HG02981 (cell line): ENCODE measurements around the gene STK35.
"Not testable (repeated sequence)": the region's sequence is repeated elsewhere in the genome, so short reads cannot be mapped to it uniquely, and the experiment has no call there.

Source experiments
- ATAC-seq: cut with Tn5 transposase; IDR thresholded peaks from one replicate; pipeline ENCODE4 v1.9.1; 2021; ENCODE audit warnings: mild to moderate bottlenecking, moderate library complexity; ENCODE audit not compliant: unreplicated experiment

STK35 gene

GRCh38 chr20:2179949-2180348 lies 78.3 kb downstream of the STK35 start:
- ATAC-seq = no peak

- ATAC-seq = no peak
These were observed 81.8 kb downstream of the STK35 start for GRCh38 chr20:2183381-2183780.

DNA sequence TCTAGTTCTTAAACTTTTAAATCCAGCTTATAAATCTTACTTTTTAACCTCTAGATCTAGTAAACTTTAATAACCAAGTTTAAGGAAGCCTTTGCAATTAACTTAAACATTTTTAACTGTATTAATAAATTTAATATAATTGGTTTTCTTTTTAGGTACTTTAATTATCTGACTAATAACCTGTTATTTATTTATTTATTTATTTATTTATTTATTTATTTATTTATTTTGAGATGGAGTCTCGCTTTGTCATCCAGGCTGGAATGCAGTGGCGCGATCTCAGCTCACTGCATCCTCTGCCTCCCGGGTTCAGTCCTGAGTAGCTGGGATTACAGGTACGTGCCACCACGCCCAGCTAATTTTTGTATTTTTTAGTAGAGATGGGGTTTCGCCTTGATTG lies 83.3 kb downstream of the STK35 start:
- not testable (repeated sequence) for ATAC-seq

DNA sequence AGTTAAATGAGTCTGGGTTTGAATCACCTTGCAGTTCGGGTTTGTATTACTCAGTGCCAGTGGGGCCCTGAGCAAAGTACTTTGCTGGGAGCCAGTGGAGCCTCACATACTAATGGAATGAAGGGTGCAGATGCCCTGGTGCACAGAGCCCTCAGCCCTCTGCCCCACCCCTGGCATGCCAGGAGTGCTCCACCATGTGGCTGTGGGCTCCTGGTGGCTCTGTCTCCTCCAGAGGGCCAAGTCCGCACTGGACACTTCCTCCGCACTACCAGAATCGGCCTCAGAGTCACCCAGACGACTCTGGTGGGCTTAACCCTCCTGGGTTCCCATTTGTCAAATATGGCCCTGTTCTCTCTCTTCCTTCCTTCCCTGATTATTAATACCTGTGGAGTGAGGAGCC lies 94.0 kb downstream of the STK35 start:
- ATAC-seq = no peak

GRCh38 chr20:2197166-2197565 lies 95.5 kb downstream of the STK35 start:
- no peak for ATAC-seq
